Fibroblast of lung (primary cell): Measurements from ENCODE around the gene TRAM2.

ENCODE experiments used
- EZH2 ChIP-seq: IDR thresholded peaks from 2 replicates; pipeline ENCODE4 v1.5.1; 2012; ENCODE audit warnings: low read length, control low read depth, mild to moderate bottlenecking; ENCODE audit errors: missing control alignments
- TF ChIP-seq, protein P1 (sequence below), 2 donors: IDR thresholded peaks in 1 of 2; conservative IDR thresholded peaks in 1 of 2; 1 replicate in 1 of 2; 2 replicates in 1 of 2; pipeline ENCODE4 v1.5.1; 2011 to 2012; ENCODE audit warnings: low read length in 2 of 2, control low read depth in 1 of 2, inconsistent platforms in 1 of 2, low read depth in 1 of 2, mild to moderate bottlenecking in 1 of 2

DNA sequence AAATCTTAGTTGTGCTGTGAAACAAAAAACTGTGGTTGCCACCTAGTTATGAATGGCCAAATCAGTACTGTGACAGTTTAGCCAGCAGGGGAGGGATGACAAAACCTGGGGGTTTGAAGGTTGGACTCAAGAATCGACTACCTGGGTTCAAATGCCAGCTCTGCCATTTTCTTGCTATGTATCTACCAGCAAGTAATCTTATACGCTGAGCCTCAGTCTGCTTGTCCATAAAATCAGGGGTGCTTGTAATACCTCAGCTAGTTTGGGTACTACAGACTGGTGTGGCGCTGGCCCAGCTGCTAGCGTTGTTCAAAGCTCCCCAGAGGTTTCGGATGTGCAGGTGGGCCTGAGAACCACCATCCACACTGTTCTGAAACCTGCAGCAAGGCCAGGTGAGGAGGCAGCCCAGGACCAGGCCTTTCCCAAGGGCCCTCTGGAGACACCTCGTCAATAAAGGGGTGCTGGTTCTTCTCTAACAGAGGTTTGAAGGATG is 40.4 kb downstream of the TRAM2 start:
- TF ChIP-seq EZH2, result no peak
- TF ChIP-seq, protein P1, sequence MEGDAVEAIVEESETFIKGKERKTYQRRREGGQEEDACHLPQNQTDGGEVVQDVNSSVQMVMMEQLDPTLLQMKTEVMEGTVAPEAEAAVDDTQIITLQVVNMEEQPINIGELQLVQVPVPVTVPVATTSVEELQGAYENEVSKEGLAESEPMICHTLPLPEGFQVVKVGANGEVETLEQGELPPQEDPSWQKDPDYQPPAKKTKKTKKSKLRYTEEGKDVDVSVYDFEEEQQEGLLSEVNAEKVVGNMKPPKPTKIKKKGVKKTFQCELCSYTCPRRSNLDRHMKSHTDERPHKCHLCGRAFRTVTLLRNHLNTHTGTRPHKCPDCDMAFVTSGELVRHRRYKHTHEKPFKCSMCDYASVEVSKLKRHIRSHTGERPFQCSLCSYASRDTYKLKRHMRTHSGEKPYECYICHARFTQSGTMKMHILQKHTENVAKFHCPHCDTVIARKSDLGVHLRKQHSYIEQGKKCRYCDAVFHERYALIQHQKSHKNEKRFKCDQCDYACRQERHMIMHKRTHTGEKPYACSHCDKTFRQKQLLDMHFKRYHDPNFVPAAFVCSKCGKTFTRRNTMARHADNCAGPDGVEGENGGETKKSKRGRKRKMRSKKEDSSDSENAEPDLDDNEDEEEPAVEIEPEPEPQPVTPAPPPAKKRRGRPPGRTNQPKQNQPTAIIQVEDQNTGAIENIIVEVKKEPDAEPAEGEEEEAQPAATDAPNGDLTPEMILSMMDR (conservative IDR thresholded peaks at IDR 0.05 in 1 of 2, IDR thresholded peaks at IDR 0.05 in 1 of 2; ENCODE audit: low read depth in 1 of 2, low read length in 2 of 2), result no peak
